Measurements from ENCODE around the gene FUT2.
"Not testable (repeated sequence)": the region's sequence is repeated elsewhere in the genome, so short reads cannot be mapped to it uniquely, and the experiment has no call there.

Gene FUT2

DNA sequence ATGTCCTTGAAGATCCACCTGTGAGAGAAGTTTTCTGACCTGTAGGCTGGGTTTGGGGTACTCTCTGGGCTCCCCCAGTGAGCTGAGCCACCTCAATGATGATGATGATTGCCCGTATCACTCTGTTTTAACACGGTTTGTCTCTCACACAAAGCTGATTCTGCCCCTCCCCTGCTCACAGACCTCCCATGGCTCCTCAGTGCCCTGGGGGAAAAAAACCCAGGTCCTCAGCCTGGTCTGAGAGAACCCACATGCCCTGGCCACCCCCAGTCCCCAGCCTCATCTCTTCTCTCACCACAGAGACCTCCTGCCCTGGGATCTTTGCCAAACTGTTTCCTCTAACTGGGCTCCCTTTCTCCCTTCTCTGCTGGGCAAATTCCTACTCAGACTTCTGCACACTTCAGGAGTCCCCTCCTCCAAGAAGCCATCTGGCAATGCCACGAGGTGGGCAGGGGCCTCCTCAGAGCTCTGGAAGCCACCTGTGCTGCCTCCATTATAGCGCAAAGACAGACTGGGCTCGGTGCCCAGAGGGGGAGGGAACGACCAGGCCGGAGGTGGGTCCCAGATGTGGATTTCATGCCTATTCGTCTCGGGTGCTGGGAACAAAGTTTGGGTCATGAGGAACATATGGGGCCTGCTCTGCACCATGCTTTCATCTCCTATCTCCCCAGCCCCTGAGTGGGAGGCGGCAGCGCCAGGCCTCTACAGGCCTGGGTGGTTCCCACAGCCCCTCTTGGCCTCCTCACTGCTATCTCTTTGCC is 41.3 kb upstream of the FUT2 start:
- no peak for TF ChIP-seq CTCF (IDR thresholded peaks at IDR 0.05; ENCODE audit: extremely low read depth, missing control alignments)
- no peak for DNase-seq (ENCODE audit: low spot score)

GRCh38 chr19:48656840-48657474 is 38.8 kb upstream of the FUT2 start:
- no peak for DNase-seq (ENCODE audit: low spot score)
- no peak for TF ChIP-seq CTCF (IDR thresholded peaks at IDR 0.05; ENCODE audit: extremely low read depth, missing control alignments)

DNA sequence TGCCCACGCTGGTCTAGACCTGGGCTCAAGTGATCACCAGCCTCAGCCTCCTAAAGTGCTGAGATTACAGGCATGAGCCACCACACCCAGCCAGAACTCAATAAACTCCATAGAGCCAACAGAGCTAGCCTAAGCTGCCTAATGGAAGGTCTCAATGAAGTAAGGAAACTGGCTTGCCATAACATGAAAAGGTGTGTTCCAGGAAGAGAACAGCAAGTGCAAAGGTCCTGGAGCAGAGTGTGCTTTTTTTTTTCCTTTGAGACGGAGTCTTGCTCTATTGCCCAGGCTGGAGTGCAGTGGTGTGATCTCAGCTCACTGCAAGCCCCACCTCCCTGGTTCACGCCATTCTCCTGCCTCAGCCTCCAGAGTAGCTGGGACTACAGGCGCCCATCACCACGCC is 37.9 kb upstream of the FUT2 start:
- not testable (repeated sequence) for DNase-seq (ENCODE audit: low spot score)

DNA sequence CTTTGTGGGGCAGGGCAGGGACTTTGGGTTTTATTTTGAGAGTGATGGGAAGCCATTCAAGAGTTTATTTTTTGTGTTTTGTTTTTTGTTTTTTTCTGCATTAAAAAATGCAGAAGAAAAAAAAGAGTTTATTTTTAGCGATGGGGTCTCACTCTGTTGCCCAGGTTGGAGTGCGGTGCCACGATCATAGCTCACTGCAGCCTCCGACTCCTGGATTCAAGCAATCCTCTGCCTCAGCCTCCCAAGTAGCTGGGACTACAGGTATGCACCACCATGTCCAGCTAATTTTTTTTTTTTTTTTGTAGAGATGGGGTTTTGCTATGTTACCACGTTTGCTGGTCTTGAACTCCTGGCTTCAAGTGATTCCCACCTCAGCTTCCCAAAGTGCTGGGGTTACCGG is 37.3 kb upstream of the FUT2 start:
- no peak for DNase-seq (ENCODE audit: low spot score)
- no peak for TF ChIP-seq CTCF (IDR thresholded peaks at IDR 0.05; ENCODE audit: extremely low read depth, missing control alignments)

DNA sequence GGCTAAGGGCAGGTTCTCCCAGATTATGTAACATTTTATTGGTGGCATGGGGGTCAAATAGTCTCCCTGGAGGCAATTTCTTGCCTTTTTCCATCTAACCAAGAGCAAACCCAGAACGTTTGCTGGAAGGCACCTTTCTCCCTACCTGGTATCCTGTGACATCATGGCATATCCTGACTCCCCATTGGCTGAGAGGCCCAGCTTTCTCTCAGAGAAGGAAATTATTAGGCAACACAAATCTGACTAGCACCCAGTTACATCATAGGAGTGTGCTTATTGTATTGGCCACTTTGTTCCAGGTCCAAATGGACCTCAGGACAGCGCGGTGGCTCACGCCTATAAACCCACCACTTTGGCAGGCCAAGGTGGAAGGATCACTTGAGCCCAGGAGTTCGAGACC is 36.0 kb upstream of the FUT2 start:
- DNase-seq (ENCODE audit: low spot score): peak; percentile 62
- no peak for TF ChIP-seq CTCF (IDR thresholded peaks at IDR 0.05; ENCODE audit: extremely low read depth, missing control alignments)

- TF ChIP-seq CTCF (IDR thresholded peaks at IDR 0.05; ENCODE audit: extremely low read depth, missing control alignments): no peak
- DNase-seq (ENCODE audit: low spot score): peak; percentile 99
Observed at GRCh38 chr19:48660852-48661710, 34.7 kb upstream of the FUT2 start.

DNA sequence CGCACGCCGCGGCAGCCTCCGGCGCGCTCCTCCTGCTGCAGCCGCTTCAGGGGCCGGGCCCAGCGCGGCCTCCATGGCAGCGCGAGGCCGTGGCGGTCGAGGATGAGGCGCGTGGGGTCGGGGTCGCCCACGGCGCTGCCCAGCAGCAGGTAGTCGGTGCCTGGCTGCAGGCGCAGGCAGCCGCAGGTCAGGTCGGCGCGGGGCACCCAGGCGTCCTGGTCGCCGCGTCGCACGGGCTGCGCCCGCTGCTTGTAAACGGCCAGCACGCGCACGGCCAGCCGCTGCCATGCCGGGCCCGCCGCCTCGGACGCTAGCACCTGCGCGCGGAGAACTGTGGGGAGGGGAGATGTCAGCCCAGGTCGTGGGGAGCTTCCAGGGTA is 34.1 kb upstream of the FUT2 start:
- no peak for TF ChIP-seq CTCF (IDR thresholded peaks at IDR 0.05; ENCODE audit: extremely low read depth, missing control alignments)

More for the DNA sequence above, 34.1 kb upstream of the FUT2 start:
- no peak for DNase-seq (ENCODE audit: low spot score)
